HEK293T (cell line): ENCODE results near the gene LRRN1.

Source experiments
- BHLHE40 ChIP-seq: fragments of 450-650 bp; IDR thresholded peaks from 2 replicates; pipeline ENCODE4 v1.6.1; 2016; ENCODE audit warnings: mild to moderate bottlenecking, moderate library complexity, borderline replicate concordance
- FOXA1 ChIP-seq: fragments of 450-650 bp; IDR thresholded peaks from 2 replicates; pipeline ENCODE4 v1.6.1; 2016; ENCODE audit warnings: mild to moderate bottlenecking
- FOXM1 ChIP-seq: fragments of 450-650 bp; IDR thresholded peaks from 2 replicates; pipeline ENCODE4 v1.6.1; 2017; ENCODE audit warnings: mild to moderate bottlenecking, borderline replicate concordance
- NFRKB ChIP-seq: fragments of 450-650 bp; IDR thresholded peaks from 2 replicates; pipeline ENCODE4 v1.6.1; 2016; ENCODE audit warnings: mild to moderate bottlenecking, moderate library complexity
- SP1 ChIP-seq: fragments of 450-650 bp; IDR thresholded peaks from 2 replicates; pipeline ENCODE4 v1.6.1; 2017
- SUZ12 ChIP-seq: fragments of 450-650 bp; IDR thresholded peaks from 2 replicates; pipeline ENCODE4 v1.6.1; 2016; ENCODE audit warnings: mild to moderate bottlenecking
- TARDBP ChIP-seq: fragments of 450-650 bp; IDR thresholded peaks from 2 replicates; pipeline ENCODE4 v1.6.1; 2016

DNA sequence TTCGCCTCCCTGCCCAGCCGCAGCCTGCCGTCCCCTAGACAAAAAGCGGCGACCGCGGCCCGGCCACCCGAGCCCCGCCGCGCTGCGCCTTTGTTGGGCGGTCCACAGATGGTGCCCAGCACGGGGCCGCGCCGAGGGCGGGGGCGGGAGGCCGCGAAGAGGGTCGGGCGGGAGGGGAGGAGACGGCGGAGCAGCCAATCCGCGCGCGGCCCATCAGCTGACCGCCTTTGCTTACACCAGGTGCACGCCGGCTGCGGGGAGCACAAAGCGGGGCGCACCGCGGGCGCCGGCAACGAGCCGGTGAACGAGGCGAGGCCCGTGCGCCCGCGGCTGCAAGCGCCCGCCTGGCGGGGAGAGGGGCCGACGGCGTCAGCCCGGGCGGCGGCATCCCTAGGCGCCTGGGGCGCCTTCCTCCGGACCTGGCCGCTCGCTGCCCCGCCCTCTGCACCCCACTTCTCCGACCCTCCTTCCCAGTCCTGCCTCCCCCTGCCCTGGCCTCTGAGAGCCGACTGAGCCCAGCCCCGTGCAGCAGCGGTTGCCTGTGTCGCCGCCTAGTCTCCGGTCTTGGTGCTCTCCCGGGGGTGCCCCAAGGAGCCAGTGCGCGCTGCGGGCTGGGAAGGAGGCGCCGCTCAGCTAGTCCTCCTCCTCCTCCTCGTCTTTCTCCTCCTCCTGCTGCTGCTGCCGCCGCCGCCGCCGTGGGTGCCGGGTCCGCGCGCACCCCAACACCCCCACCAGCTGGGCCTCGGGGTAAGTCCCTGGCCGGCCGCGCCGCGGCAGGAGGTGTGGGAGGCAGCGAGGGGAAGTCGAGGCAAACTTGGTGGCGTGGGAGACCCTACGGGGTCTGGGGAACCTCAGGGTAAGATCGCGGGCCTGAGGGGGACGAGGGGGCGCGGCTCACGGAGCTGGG lies at the start of gene LRRN1:
- TF ChIP-seq SP1 (no peak), FOXM1 (no peak), FOXA1 (no peak), BHLHE40 (no peak), TARDBP (no peak), SUZ12 (no peak), NFRKB (no peak)
